MM.1S (cell line): ENCODE measurements around the gene IGF2.

ENCODE experiments used
- DNase-seq: peaks from one replicate; pipeline ENCODE4 v3.0.0-alpha.2; 2015
- H2AFZ ChIP-seq: fragments of 300-600 bp; sonication (generic); 2 replicates; pipeline ENCODE4 v1.6.0; 2016; ENCODE audit warnings: antibody characterized with exemption, low read length
- H3F3A ChIP-seq: fragments of 300-600 bp; sonication (generic); 2 replicates; pipeline ENCODE4 v1.6.1; 2016; ENCODE audit warnings: mild to moderate bottlenecking, antibody characterized with exemption, low read length, moderate library complexity, mixed read lengths; ENCODE audit not compliant: insufficient read depth
- H3K27ac ChIP-seq: fragments of 300-600 bp; sonication (generic); 2 replicates; pipeline ENCODE4 v1.5.1; 2016; ENCODE audit warnings: mild to moderate bottlenecking, low read length
- H3K27me3 ChIP-seq: fragments of 300-600 bp; sonication (generic); replicated peaks from 2 replicates; pipeline ENCODE4 v1.6.0; 2016; ENCODE audit warnings: low read length; ENCODE audit not compliant: insufficient read depth
- H3K36me3 ChIP-seq: fragments of 300-600 bp; sonication (generic); replicated peaks from 2 replicates; pipeline ENCODE4 v1.6.1; 2016; ENCODE audit warnings: mild to moderate bottlenecking, low read length, mixed read lengths; ENCODE audit not compliant: insufficient read depth
- H3K4me1 ChIP-seq: fragments of 300-600 bp; sonication (generic); 2 replicates; pipeline ENCODE4 v1.6.1; 2016; ENCODE audit warnings: low read length, mixed read lengths
- H3K4me2 ChIP-seq: fragments of 300-600 bp; sonication (generic); 2 replicates; pipeline ENCODE4 v1.6.0; 2016; ENCODE audit warnings: low read depth, low read length
- H3K4me3 ChIP-seq: fragments of 300-600 bp; sonication (generic); 2 replicates; pipeline ENCODE4 v1.5.1; 2016; ENCODE audit warnings: low read length, mixed read lengths
- H3K79me2 ChIP-seq: fragments of 300-600 bp; sonication (generic); 2 replicates; pipeline ENCODE4 v1.6.1; 2016; ENCODE audit warnings: mixed run types, low read length, mixed read lengths
- H3K9ac ChIP-seq: fragments of 300-600 bp; sonication (generic); 2 replicates; pipeline ENCODE4 v1.6.1; 2016; ENCODE audit warnings: low read length, mixed read lengths
- H3K9me2 ChIP-seq: fragments of 300-600 bp; sonication (generic); replicated peaks from 2 replicates; pipeline ENCODE4 v1.6.1; 2016; ENCODE audit warnings: mild to moderate bottlenecking, low read length, mixed read lengths; ENCODE audit not compliant: insufficient read depth
- H3K9me3 ChIP-seq: fragments of 300-600 bp; sonication (generic); replicated peaks from 2 replicates; pipeline ENCODE4 v1.6.1; 2016; ENCODE audit warnings: mild to moderate bottlenecking, low read length, mixed read lengths; ENCODE audit not compliant: insufficient read depth
- H4K20me1 ChIP-seq: fragments of 300-600 bp; sonication (generic); 2 replicates; pipeline ENCODE4 v1.6.1; 2016; ENCODE audit warnings: mild to moderate bottlenecking, low read length, moderate library complexity, mixed read lengths; ENCODE audit not compliant: insufficient read depth
- EZH2 ChIP-seq: fragments of 300-600 bp; sonication (generic); optimal IDR thresholded peaks from 2 replicates; pipeline ENCODE3; 2017; ENCODE audit warnings: low read depth, mild to moderate bottlenecking, antibody characterized with exemption, low read length, mixed read lengths
- EZH2phosphoT487 ChIP-seq: fragments of 300-600 bp; sonication (generic); IDR thresholded peaks from 2 replicates; pipeline ENCODE4 v1.6.1; 2018; ENCODE audit warnings: antibody characterized with exemption, low read length
- TF ChIP-seq, protein P1 (sequence below): fragments of 300-600 bp; sonication (generic); IDR thresholded peaks from 2 replicates; pipeline ENCODE4 v1.5.1; 2016; ENCODE audit warnings: antibody characterized with exemption, low read length, mixed read lengths

The IGF2 gene

DNA sequence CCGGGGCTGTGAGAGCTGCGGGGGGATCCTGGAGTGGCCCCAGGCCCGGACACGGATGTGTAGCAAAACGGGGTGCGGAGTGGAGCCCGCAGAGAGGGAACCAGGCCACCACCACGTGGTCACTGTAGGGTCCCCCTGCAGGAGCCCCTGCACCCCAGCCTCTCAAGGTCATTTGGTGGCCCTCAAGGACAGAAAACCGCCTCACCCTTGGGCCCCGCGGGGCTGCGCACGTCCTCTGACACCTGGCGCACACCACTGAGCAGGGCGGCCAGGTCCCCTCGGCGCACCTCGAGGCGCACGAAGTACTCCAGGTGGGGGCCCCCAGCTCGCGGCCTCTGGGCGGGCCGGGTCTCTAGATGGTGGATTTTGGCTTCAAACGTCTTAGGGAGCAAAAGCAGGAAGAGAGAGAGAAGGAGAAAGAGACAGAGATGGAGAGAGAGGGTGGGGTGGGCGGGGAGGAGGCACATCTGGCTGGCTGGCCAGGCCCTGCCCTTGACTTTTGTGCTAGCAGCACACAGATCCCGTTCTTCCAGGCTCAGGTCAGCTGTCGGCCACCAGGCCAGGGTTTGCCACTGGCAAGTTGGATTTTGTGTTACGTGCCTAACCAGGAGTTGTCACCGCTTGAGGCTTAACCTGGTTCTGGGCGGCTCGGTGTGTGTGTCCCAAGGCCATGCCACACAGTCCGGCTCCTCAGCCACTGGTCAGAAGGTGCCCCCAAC is 29.3 kb upstream of the IGF2 start:
- Histone ChIP-seq H3K79me2 (no peaks in the 10 kb centered on the region), H3K27me3 (peaks cover 83% of the 10 kb centered on the region), H3F3A (no peaks in the 10 kb centered on the region), H2AFZ (no peak overlapping the region), H3K27ac (no peak overlapping the region), H3K4me1 (no peaks in the 10 kb centered on the region), H3K36me3 (no peaks in the 10 kb centered on the region), H3K9me2 (no peaks in the 10 kb centered on the region), H3K4me3 (no peak overlapping the region), H3K9me3 (no peaks in the 10 kb centered on the region), H3K4me2 (no peak overlapping the region), H3K9ac (no peak overlapping the region), H4K20me1 (no peaks in the 10 kb centered on the region)
- DNase-seq, result no peak
- TF ChIP-seq EZH2phosphoT487 (no peak), EZH2 (no peak)
- TF ChIP-seq, protein P1, sequence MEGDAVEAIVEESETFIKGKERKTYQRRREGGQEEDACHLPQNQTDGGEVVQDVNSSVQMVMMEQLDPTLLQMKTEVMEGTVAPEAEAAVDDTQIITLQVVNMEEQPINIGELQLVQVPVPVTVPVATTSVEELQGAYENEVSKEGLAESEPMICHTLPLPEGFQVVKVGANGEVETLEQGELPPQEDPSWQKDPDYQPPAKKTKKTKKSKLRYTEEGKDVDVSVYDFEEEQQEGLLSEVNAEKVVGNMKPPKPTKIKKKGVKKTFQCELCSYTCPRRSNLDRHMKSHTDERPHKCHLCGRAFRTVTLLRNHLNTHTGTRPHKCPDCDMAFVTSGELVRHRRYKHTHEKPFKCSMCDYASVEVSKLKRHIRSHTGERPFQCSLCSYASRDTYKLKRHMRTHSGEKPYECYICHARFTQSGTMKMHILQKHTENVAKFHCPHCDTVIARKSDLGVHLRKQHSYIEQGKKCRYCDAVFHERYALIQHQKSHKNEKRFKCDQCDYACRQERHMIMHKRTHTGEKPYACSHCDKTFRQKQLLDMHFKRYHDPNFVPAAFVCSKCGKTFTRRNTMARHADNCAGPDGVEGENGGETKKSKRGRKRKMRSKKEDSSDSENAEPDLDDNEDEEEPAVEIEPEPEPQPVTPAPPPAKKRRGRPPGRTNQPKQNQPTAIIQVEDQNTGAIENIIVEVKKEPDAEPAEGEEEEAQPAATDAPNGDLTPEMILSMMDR, result no peak

DNA sequence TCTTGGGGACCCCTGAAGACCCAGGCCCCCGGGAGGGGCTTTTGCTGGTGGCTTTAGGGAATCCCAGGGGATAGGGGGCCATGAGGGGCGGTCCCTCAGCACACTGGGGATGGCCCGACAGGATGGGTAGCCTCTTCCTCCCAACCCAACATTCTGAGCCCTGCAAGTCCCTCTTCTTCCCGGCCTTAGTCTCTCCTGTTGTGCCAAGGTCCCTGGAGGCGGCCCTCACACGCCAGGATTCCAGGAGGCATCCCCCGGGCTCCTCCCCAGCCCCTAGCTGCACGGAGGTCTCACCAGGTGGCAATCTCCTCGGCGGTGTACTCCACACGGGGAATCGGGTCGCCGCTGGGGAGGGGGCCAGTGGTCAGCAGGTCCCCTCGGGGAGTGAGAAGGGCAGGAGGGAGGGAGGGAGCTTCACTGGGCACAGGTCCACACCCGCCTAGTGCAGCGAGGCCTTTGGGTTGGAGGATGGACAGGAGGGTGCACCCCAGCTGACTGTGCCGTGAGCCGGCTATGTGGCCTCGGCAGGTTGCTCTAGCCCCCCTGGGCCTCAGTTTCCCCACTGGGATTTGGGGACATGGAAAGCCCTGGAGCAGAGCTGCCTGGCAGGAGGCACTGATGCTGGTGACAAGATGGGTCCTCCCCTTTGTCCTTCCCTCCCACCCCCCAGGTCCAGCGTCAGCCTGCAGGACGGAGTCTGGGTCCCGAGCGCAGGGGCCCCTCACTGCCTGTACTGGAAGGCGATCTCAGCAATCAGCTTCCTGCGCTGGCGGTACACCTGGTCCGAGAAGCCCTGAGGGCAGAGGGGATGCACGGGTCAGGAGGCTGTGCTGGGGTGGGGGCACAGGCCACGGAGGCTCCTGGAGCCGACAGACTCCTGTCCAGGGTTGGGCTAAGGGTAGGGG is 28.2 kb upstream of the IGF2 start:
- Histone ChIP-seq H3K4me3 (no peak overlapping the region), H2AFZ (no peak overlapping the region), H3K4me2 (no peak overlapping the region), H3K27me3 (peaks cover 82% of the 10 kb centered on the region), H3K9me3 (no peaks in the 10 kb centered on the region), H3K9ac (no peak overlapping the region), H4K20me1 (no peaks in the 10 kb centered on the region), H3K4me1 (no peaks in the 10 kb centered on the region), H3K79me2 (no peaks in the 10 kb centered on the region), H3F3A (no peaks in the 10 kb centered on the region), H3K36me3 (no peaks in the 10 kb centered on the region), H3K27ac (no peak overlapping the region), H3K9me2 (no peaks in the 10 kb centered on the region)
- DNase-seq, result no peak
- TF ChIP-seq, protein P1, result no peak
- TF ChIP-seq EZH2, result no peak
- no peak for TF ChIP-seq EZH2phosphoT487

DNA sequence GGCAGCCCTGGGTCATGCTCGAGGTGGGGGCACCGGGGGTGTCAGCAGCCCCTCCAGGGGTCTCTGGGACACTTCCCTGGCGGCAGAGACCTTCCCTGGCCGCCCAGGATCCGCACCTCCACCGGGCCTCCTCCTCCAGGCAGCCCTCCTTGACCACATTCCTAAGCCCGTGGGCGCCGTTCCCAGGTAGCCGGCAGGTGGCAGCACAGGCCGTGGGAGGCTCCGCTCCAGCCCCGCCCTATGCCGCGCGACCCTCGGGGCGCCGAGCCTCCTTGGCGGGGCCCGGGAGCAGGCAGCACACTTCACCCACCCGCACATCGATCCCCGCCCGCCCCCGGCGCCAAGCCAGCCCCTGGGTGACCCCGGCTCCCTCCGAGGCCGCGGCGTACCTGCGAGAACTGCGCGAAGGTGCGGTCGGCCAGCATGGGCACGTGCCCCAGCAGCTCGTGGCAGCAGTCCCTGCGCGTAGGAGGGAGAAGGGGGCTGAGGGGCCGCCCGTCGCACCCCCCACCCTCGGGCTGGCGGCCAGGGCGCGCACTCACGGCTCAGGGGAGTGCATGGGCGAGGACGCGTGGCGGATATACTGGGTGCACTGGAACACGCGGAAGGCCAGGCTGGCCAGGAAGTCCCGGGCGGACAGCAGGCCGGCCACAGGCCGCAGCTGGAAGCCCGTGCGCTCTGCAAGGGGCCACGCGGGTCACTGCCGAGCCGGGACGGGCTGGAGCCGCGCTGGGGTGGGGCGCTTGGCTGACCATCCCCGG is 27.1 kb upstream of the IGF2 start:
- Histone ChIP-seq H3K4me1 (no peaks in the 10 kb centered on the region), H3K9ac (no peak overlapping the region), H4K20me1 (no peaks in the 10 kb centered on the region), H3K4me3 (no peak overlapping the region), H3K79me2 (no peaks in the 10 kb centered on the region), H3K4me2 (no peak overlapping the region), H3K9me2 (no peaks in the 10 kb centered on the region), H3K27me3 (peaks cover 74% of the 10 kb centered on the region), H2AFZ (no peak overlapping the region), H3K27ac (no peak overlapping the region), H3K36me3 (no peaks in the 10 kb centered on the region), H3F3A (no peaks in the 10 kb centered on the region), H3K9me3 (no peaks in the 10 kb centered on the region)
- no peak for DNase-seq
- TF ChIP-seq, protein P1, result peak; percentile 41
- TF ChIP-seq EZH2, result no peak
